ENCODE measurements around the gene KIF3B.

GRCh38 chr20:32327087-32327681 lies 49.7 kb downstream of the KIF3B start:
- TF ChIP-seq, protein P1, sequence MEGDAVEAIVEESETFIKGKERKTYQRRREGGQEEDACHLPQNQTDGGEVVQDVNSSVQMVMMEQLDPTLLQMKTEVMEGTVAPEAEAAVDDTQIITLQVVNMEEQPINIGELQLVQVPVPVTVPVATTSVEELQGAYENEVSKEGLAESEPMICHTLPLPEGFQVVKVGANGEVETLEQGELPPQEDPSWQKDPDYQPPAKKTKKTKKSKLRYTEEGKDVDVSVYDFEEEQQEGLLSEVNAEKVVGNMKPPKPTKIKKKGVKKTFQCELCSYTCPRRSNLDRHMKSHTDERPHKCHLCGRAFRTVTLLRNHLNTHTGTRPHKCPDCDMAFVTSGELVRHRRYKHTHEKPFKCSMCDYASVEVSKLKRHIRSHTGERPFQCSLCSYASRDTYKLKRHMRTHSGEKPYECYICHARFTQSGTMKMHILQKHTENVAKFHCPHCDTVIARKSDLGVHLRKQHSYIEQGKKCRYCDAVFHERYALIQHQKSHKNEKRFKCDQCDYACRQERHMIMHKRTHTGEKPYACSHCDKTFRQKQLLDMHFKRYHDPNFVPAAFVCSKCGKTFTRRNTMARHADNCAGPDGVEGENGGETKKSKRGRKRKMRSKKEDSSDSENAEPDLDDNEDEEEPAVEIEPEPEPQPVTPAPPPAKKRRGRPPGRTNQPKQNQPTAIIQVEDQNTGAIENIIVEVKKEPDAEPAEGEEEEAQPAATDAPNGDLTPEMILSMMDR (IDR thresholded peaks at IDR 0.05 in 4 of 5, conservative IDR thresholded peaks at IDR 0.05 in 1 of 5): no peak
- no peak for TF ChIP-seq POLR2A (IDR thresholded peaks at IDR 0.05)
